IPS DF 6.9 (cell line): ENCODE results near the gene FBF1.

Source experiments
- DNase-seq: peaks from one replicate; pipeline ENCODE4 v3.0.0-alpha.2; 2013; ENCODE audit warnings: low read depth, low spot score
- H3K27ac ChIP-seq: one replicate; pipeline ENCODE4 v1.5.1; 2013; ENCODE audit warnings: low read length, control low read depth
- H3K27me3 ChIP-seq: 2 replicates; pipeline ENCODE4 v1.6.1; 2013; ENCODE audit warnings: mild to moderate bottlenecking, low read length; ENCODE audit not compliant: control insufficient read depth, insufficient read depth
- H3K36me3 ChIP-seq: 2 replicates; pipeline ENCODE4 v1.6.1; 2013; ENCODE audit warnings: low read length; ENCODE audit not compliant: control insufficient read depth, insufficient read depth
- H3K4me1 ChIP-seq: 2 replicates; pipeline ENCODE4 v1.6.1; 2013; ENCODE audit warnings: low read length; ENCODE audit not compliant: control insufficient read depth, insufficient read depth
- H3K4me3 ChIP-seq: 2 replicates; pipeline ENCODE4 v1.5.1; 2013; ENCODE audit warnings: mild to moderate bottlenecking, low read length
- H3K9me3 ChIP-seq: 2 replicates; pipeline ENCODE4 v1.6.1; 2013; ENCODE audit warnings: low read length, inconsistent platforms; ENCODE audit not compliant: control insufficient read depth, insufficient read depth
- WGBS: extraction: QIAGEN DNeasy Blood & Tissue Kit; methylation state at CpG from one replicate; pipeline ENCODE4 v1.1.7; 2013; ENCODE audit warnings: mixed read lengths, missing lambda C conversion rate; ENCODE audit not compliant: insufficient read length, insufficient coverage; 5-methylcytosine and 5-hydroxymethylcytosine counted together

The FBF1 gene

DNA sequence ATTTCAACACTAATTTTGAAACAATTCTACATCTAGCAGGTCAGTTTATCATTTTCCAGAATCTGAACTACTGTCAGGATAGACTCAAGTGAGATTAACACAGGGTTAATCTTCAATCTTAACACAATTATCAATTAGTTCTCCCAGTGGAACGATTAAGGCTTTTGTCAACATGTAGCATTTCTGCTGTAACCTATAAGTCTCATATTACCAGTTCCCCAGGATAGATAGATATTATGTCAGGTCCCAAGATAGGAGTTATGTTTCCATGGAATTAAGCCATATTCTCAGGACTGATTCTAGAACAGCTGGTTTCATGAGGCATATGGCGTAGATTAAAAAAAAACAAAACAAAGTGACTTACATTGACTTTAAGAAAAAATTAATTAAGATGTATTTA is 4.4 kb upstream of the FBF1 start:
- H3K4me1 ChIP-seq: no peaks in the 10 kb centered on the region
- no peak for DNase-seq
- H3K27me3 ChIP-seq: no peaks in the 10 kb centered on the region
- H3K27ac ChIP-seq: no peak overlapping the region
- H3K4me3 ChIP-seq: no peak overlapping the region
- peaks cover 5% of the 10 kb centered on the region for H3K36me3 ChIP-seq
- no CpG with 5 or more reads among the region's 2 CpGs for WGBS
- H3K9me3 ChIP-seq: no peaks in the 10 kb centered on the region

DNA sequence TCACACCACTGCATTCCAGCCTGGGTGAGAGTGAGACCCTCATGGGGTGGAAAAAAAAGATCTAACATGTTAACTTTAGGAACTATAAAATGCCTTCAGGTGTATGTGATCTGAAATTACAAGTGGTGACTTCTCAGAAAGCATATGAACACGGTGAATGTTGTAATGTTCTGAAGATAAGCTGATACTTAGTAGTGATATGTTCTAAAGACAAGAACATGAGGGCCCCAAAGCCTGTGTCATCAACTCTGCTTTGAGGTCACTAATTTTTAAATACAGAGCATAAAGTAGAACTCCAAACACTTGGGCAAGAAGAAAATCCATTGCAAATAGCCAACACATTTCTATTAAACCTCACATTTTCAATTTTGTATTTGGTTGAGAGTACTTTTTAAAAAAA is 2.6 kb upstream of the FBF1 start:
- no peak for DNase-seq
- Histone ChIP-seq H3K27me3 (no peaks in the 10 kb centered on the region), H3K4me3 (no peak overlapping the region), H3K27ac (no peak overlapping the region), H3K36me3 (no peaks in the 10 kb centered on the region; the same call in 1 of the 2 replicates), H3K9me3 (no peaks in the 10 kb centered on the region), H3K4me1 (no peaks in the 10 kb centered on the region)
- no CpG with 5 or more reads among the region's 1 CpG for WGBS

DNA sequence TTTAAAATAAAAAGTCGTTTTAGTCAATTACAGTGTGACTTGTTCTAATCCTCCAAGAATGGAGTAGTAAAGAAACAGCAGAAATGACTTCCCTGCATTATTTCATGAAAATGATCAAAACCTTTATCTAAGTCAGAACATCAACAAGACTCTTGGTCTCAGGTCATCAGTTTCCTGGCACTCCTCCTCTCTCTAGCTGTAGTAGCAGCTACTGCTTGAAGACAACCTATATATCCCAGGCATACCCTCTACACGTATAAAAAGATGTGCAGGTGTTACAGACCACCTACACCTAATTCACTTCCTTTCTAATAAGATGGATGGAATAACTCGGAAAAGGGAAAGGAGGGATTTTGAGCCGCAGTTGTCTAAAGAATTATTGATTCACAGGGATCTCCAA is 1.6 kb upstream of the FBF1 start:
- H3K4me1 ChIP-seq: no peaks in the 10 kb centered on the region
- no peak for DNase-seq
- H3K27me3 ChIP-seq: no peaks in the 10 kb centered on the region
- no peak overlapping the region for H3K4me3 ChIP-seq
- no peaks in the 10 kb centered on the region; the same call in 1 of the 2 replicates for H3K36me3 ChIP-seq
- no peak overlapping the region for H3K27ac ChIP-seq
- WGBS: no CpG with 5 or more reads among the region's 4 CpGs
- no peaks in the 10 kb centered on the region for H3K9me3 ChIP-seq

DNA sequence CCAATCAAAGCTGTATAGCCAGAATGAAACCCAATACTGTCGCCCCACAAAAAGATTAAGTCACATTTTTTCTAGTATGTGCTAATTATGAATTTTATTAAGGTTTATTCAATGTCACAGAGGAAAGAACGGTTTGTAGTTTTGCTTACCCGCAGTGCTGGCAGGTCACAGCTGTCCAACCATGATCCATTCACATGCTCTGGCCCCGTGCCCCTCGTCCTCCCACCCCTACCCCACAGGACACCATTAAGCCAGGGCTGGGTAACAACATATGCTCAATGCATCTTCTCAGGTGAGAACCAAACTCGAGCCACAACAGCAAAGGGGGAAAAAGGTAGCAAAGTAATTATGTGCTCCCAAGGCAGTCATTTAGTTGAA is 589 bp upstream of the FBF1 start:
- no peaks in the 10 kb centered on the region for H3K9me3 ChIP-seq
- WGBS: no CpG with 5 or more reads among the region's 6 CpGs
- H3K36me3 ChIP-seq: no peaks in the 10 kb centered on the region; the same call in 1 of the 2 replicates
- no peaks in the 10 kb centered on the region for H3K27me3 ChIP-seq
- no peak overlapping the region for H3K27ac ChIP-seq
- DNase-seq: no peak
- H3K4me3 ChIP-seq: no peak overlapping the region
- no peaks in the 10 kb centered on the region for H3K4me1 ChIP-seq

DNA sequence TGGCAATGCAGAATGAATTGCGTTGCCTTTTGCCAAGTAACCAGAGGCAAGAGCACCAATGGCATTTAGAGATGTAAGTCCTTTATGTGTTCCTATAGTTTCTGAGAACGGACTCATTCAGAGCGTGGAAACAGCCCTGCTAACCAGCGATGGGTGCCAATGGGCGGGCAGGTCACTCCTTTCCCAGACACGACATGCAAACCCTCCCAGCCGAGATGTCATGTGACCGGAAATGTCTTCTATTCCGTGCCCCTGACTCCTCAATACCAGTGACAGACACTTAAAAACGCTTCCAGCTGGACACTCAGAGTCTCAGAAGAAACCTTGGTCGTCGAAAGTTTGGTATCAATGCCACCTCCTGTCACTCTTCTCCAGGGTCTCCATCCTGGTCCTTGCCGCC is 3.2 kb downstream of the FBF1 start:
- no peak for DNase-seq
- H3K4me1 ChIP-seq: no peaks in the 10 kb centered on the region
- H3K9me3 ChIP-seq: no peaks in the 10 kb centered on the region
- no peaks in the 10 kb centered on the region for H3K27me3 ChIP-seq
- no CpG with 5 or more reads among the region's 13 CpGs for WGBS
- H3K27ac ChIP-seq: no peak overlapping the region
- H3K36me3 ChIP-seq: no peaks in the 10 kb centered on the region
- no peak overlapping the region for H3K4me3 ChIP-seq

DNA sequence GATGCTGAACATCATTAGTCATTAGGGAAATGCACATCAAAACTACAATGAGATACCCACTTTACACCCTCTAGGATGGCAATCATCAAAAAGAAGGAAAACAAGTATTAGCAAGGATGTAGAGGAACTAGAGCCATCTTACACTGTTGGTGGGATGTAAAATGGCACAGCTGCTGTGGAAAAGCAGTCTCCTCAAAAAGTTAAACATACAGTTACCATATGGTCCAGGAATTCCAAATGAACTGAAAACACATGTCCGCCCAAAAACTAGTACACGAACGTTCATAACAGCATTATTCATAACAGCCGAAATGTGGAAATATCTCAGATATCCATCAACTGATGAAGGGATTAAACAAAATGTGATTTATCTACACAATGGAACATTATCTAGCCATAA is 7.0 kb downstream of the FBF1 start:
- no peak for DNase-seq
- WGBS: no CpG with 5 or more reads among the region's 4 CpGs
- Histone ChIP-seq H3K36me3 (no peaks in the 10 kb centered on the region), H3K27ac (no peak overlapping the region), H3K9me3 (no peaks in the 10 kb centered on the region), H3K4me3 (no peak overlapping the region), H3K4me1 (no peaks in the 10 kb centered on the region), H3K27me3 (no peaks in the 10 kb centered on the region)

DNA sequence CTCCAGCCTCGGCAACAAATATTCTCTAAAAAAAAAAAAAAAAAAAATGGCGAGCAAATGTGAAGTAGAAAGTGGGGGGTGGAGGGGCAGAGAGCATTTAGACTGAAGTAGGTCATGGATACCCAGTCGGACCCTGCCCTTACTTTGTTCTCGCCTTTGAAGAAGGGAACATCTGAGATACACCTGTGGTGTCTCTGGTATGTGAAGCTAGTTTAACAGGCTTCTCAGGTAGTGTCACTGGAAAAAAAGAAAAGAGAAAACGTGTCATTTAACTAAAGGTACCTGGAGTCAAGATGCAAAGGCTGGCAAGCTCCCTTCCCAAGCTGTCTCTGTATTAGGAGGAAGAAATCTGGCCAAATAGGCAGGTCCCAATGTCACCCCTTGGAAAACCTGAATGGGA is 8.0 kb downstream of the FBF1 start:
- no peak overlapping the region for H3K4me3 ChIP-seq
- no peak for DNase-seq
- no peaks in the 10 kb centered on the region for H3K9me3 ChIP-seq
- WGBS: no CpG with 5 or more reads among the region's 5 CpGs
- H3K27me3 ChIP-seq: no peaks in the 10 kb centered on the region
- H3K36me3 ChIP-seq: no peaks in the 10 kb centered on the region
- H3K4me1 ChIP-seq: no peaks in the 10 kb centered on the region
- H3K27ac ChIP-seq: no peak overlapping the region

DNA sequence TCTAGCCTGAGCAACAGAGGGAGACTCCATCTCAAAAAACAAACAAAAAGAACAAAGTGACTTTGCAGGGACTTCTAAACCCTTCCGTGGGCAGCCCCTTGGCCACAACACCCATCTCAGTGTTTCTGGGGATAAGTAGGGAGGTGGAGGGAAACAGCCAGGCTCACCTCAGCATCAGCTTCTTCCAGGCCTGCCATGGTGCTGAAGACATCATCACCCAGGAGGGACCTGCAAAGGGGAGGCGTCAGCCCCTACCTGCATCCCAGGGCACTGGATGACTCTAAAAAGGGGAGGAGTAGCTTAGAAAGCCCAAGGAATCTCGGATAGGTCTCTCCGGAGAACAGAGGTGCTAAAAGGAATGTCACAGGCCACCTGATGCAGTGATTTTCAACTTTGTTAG is 9.8 kb downstream of the FBF1 start:
- no peaks in the 10 kb centered on the region for H3K36me3 ChIP-seq
- no peak overlapping the region for H3K4me3 ChIP-seq
- no peaks in the 10 kb centered on the region for H3K4me1 ChIP-seq
- H3K27me3 ChIP-seq: no peaks in the 10 kb centered on the region
- no CpG with 5 or more reads among the region's 4 CpGs for WGBS
- H3K27ac ChIP-seq: no peak overlapping the region
- no peaks in the 10 kb centered on the region for H3K9me3 ChIP-seq
- DNase-seq: no peak

DNA sequence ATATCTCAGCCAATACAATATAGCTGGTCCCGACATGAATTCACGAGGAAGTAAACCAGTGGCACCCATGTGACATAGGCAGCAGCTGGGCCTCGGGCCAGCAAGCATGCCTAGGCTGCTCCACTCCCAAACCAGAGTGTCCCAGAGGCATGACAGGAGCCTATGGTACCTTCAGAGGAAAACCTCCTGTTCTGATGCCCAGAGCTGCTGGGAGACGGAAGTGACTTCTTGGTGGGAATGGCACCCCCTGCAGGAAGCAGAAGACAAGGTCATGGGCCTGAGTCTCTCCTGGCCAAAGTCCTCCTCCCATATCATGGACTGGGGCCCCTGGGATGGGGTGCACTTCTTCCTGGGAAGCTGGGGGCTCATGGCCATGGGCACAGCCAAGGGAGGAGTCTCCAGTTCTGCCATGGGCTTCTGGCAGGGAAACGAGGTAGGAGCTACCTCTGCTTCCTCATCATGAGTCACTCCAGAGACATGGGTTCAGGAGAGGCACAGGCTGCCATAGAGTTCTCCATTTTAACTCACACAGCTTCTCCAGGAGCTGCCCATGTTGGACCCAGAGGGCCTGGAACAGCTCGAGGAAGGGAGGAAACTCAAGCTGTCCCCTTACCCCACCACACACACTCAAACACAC is 13.4 kb downstream of the FBF1 start:
- no peak for DNase-seq
- Histone ChIP-seq H3K4me3 (no peak overlapping the region), H3K4me1 (no peaks in the 10 kb centered on the region)

DNA sequence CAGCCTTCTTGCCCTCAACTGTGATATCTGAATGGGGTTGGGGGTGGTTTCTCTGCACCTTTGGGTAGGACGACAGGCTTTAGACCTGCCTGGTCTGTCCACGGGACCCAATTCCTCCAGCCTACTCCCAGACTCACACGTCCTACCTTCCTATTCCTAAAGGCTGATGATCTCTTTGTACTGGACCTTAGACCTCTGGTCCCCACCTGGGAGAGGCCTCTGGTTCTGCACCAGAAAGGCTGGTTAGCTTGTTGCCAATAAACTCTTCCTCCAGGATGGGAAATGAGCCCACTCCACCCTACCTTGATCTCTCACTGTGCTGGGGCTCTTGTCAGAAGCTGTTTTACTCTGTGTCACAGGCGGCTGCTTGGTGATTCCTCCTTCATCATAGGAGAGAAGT is 14.4 kb downstream of the FBF1 start:
- H3K27me3 ChIP-seq: no peaks in the 10 kb centered on the region
- WGBS: no CpG with 5 or more reads among the region's 4 CpGs
- no peaks in the 10 kb centered on the region for H3K4me1 ChIP-seq
- no peak overlapping the region for H3K27ac ChIP-seq
- peaks cover 7% of the 10 kb centered on the region; the same call in 1 of the 2 replicates for H3K36me3 ChIP-seq
- H3K9me3 ChIP-seq: no peaks in the 10 kb centered on the region
- no peak for DNase-seq
- H3K4me3 ChIP-seq: no peak overlapping the region

More for the DNA sequence above, 13.4 kb downstream of the FBF1 start:
- H3K27me3 ChIP-seq: no peaks in the 10 kb centered on the region
- H3K9me3 ChIP-seq: no peaks in the 10 kb centered on the region
- no peak overlapping the region for H3K27ac ChIP-seq
- peaks cover 7% of the 10 kb centered on the region; the same call in 1 of the 2 replicates for H3K36me3 ChIP-seq
- no CpG with 5 or more reads among the region's 6 CpGs for WGBS

DNA sequence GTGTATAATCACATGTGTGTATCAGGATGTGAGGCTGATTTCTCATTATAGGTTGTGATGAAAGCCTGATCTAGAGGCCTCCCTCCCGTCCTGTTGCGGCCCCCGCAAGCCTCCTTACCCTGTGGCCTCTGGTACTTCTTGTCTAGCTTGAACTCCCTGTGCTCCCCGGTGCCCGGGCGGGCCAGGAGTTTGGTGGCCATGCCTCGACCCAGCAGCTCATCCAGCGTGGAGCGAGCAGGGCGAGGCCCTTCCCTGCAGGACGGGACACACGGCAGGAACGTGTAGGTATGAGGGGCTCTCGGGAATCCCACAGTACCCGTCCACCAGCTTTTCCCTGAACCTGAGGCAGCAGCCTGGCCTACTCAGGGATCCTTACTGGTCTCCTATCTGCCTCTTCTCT is 14.9 kb downstream of the FBF1 start:
- no peaks in the 10 kb centered on the region for H3K27me3 ChIP-seq
- DNase-seq: no peak
- peaks cover 7% of the 10 kb centered on the region; the same call in 1 of the 2 replicates for H3K36me3 ChIP-seq
- H3K9me3 ChIP-seq: no peaks in the 10 kb centered on the region
- no peaks in the 10 kb centered on the region for H3K4me1 ChIP-seq
- no CpG with 5 or more reads among the region's 15 CpGs for WGBS
- H3K4me3 ChIP-seq: no peak overlapping the region
- no peak overlapping the region for H3K27ac ChIP-seq
